ENCODE measurements around the gene FBXW5. TPM values are rescaled to one million over a fixed set of nuclear protein-coding genes. Genes with fewer than 3 reads are reported as not detected.

FBXW5 gene
- total RNA-seq, 1 experiment from 2014 or later: 70.5 TPM

GRCh38 chr9:136921718-136922117, 22.8 kb downstream of the FBXW5 start:
- Mint-ChIP-seq H3K36me3 (peaks cover 48% of the 10 kb centered on the region), H3K27ac (0 out of 2 replicates have a peak overlapping the region, but pooled peaks have one; percentile 23), H3K4me1 (no peaks in the 10 kb centered on the region), H3K27me3 (ENCODE audit: low read depth) (no peaks in the 10 kb centered on the region), H3K4me3 (no peak overlapping the region), H3K9me3 (no peaks in the 10 kb centered on the region)
- TF ChIP-seq NR3C1 (CRISPR knock-in tag; conservative IDR thresholded peaks at IDR 0.05; ENCODE audit: low read depth) (no peak), EMX1 (CRISPR knock-in tag; IDR thresholded peaks at IDR 0.05) (no peak), ATF6 (CRISPR knock-in tag; IDR thresholded peaks at IDR 0.05) (no peak), NFE2L1 (CRISPR knock-in tag; IDR thresholded peaks at IDR 0.05) (no peak), ZMAT4 (CRISPR knock-in tag; IDR thresholded peaks at IDR 0.05) (no peak), MAX (CRISPR knock-in tag; IDR thresholded peaks at IDR 0.05) (no peak), ZNF423 (CRISPR knock-in tag; IDR thresholded peaks at IDR 0.05) (no peak), ZNF396 (CRISPR knock-in tag; IDR thresholded peaks at IDR 0.05; ENCODE audit: borderline replicate concordance) (no peak), FOXJ3 (CRISPR knock-in tag; IDR thresholded peaks at IDR 0.05; ENCODE audit: borderline replicate concordance) (no peak), RORB (CRISPR knock-in tag; IDR thresholded peaks at IDR 0.05) (no peak), ZNF263 (CRISPR knock-in tag; IDR thresholded peaks at IDR 0.05; ENCODE audit: low read depth) (no peak), MYBL2 (CRISPR knock-in tag; IDR thresholded peaks at IDR 0.05) (no peak), PREB (CRISPR knock-in tag; IDR thresholded peaks at IDR 0.05; ENCODE audit: borderline replicate concordance) (no peak), STAT6 (CRISPR knock-in tag; conservative IDR thresholded peaks at IDR 0.05; ENCODE audit: low read depth) (no peak), OVOL2 (CRISPR knock-in tag; IDR thresholded peaks at IDR 0.05; ENCODE audit: borderline replicate concordance) (no peak), ZNF121 (CRISPR knock-in tag; IDR thresholded peaks at IDR 0.05) (no peak), SOX15 (CRISPR knock-in tag; IDR thresholded peaks at IDR 0.05) (no peak), AFF4 (CRISPR knock-in tag; IDR thresholded peaks at IDR 0.05; ENCODE audit: borderline replicate concordance) (no peak)
- CTCF ChIA-PET: no interaction called here
- POLR2A ChIA-PET: no interaction called here
- DNase-seq (ENCODE audit: low spot score): no peak
- no peak for ATAC-seq

Measured in WTC11 (cell line).